ENCODE measurements around the gene PPOX. TPM values are rescaled to one million over a fixed set of nuclear protein-coding genes. Genes with fewer than 3 reads are reported as not detected.

PPOX gene
- total RNA-seq, 2 experiments from 2014 or later, result 42.0 to 45.5 TPM

- H3K36me3 ChIP-seq (ENCODE audit: insufficient read depth, low read length), result peaks cover 53% of the 10 kb centered on the region
- no peak overlapping the region for H3K27ac ChIP-seq (ENCODE audit: low read depth, low read length, poor library complexity, severe bottlenecking)
- no peaks in the 10 kb centered on the region for H3K9me2 ChIP-seq (ENCODE audit: insufficient read depth, low read length)
- ChIA-PET POLR2A (no interaction called here), CTCF (ENCODE audit: unreplicated experiment) (no interaction called here)
- DNase-seq (ENCODE audit: low spot score), result no peak
- peaks cover 24% of the 10 kb centered on the region for H3K4me1 ChIP-seq (ENCODE audit: insufficient read depth, low read length, poor library complexity, severe bottlenecking)
- no TSS peak for BruUV-seq (replicated peaks)
- TF ChIP-seq EZH2phosphoT487 (IDR thresholded peaks at IDR 0.05; ENCODE audit: borderline replicate concordance, low read depth, low read length) (no peak), CTCF (conservative IDR thresholded peaks at IDR 0.05; ENCODE audit: low read length) (no peak)
- H4K20me1 ChIP-seq (ENCODE audit: insufficient read depth, low read length), result no peaks in the 10 kb centered on the region
- H3K79me2 ChIP-seq (ENCODE audit: insufficient read depth, low read depth, low read length), result peaks cover 28% of the 10 kb centered on the region; the same call in 1 of the 2 replicates
- intact Hi-C loops (cut with micrococcal nuclease; ENCODE audit: unreplicated experiment), result no loop called here
- no peaks in the 10 kb centered on the region for H3K9me3 ChIP-seq (ENCODE audit: low read length)
- H2AFZ ChIP-seq (ENCODE audit: low read length), result no peak overlapping the region
- H3K4me3 ChIP-seq (ENCODE audit: low read depth, low read length, poor library complexity, severe bottlenecking), result no peak overlapping the region
- peak overlapping the region; percentile 85 for H3K4me2 ChIP-seq (ENCODE audit: low read length)
These were observed 36.0 kb upstream of the PPOX start for GRCh38 chr1:161130266-161130665.

- Histone ChIP-seq H3K36me3 (ENCODE audit: insufficient read depth, low read length) (peaks cover 40% of the 10 kb centered on the region), H3K4me1 (ENCODE audit: insufficient read depth, low read length, poor library complexity, severe bottlenecking) (peaks cover 29% of the 10 kb centered on the region), H3K27ac (ENCODE audit: low read depth, low read length, poor library complexity, severe bottlenecking) (peak overlapping the region; percentile 70), H4K20me1 (ENCODE audit: insufficient read depth, low read length) (no peaks in the 10 kb centered on the region), H3K9me3 (ENCODE audit: low read length) (no peaks in the 10 kb centered on the region), H2AFZ (ENCODE audit: low read length) (peak overlapping the region; percentile 93), H3K4me2 (ENCODE audit: low read length) (peak overlapping the region; percentile 85), H3K4me3 (ENCODE audit: low read depth, low read length, poor library complexity, severe bottlenecking) (peak overlapping the region; percentile 86), H3K79me2 (ENCODE audit: insufficient read depth, low read depth, low read length) (peaks cover 28% of the 10 kb centered on the region; the same call in 1 of the 2 replicates), H3K9me2 (ENCODE audit: insufficient read depth, low read length) (no peaks in the 10 kb centered on the region)
- TF ChIP-seq CTCF (conservative IDR thresholded peaks at IDR 0.05; ENCODE audit: low read length) (no peak), EZH2phosphoT487 (IDR thresholded peaks at IDR 0.05; ENCODE audit: borderline replicate concordance, low read depth, low read length) (no peak)
- ChIA-PET CTCF (ENCODE audit: unreplicated experiment) (interaction anchor here (1.0 to 1.4 kb wide), 2 partner anchors 15 to 45 kb away, joined by 3 to 4 read pairs; partner anchors contain the start of gene B4GALT3), POLR2A (interaction anchor here (0.9 to 2.0 kb wide), 5 partner anchors 10 to 71 kb away, joined by 3 to 10 read pairs (median 3); partner anchors contain the start of genes NDUFS2, NIT1 and PFDN2)
- intact Hi-C loops (cut with micrococcal nuclease; ENCODE audit: unreplicated experiment), result no loop called here
- BruUV-seq (replicated peaks), result no TSS peak
- DNase-seq (ENCODE audit: low spot score), result no peak
These were observed 34.5 kb upstream of the PPOX start for GRCh38 chr1:161131523-161132409.
